OCI-LY7 (cell line): Measurements from ENCODE around the gene ANKRD2.

Experiments used
- EZH2phosphoT487 ChIP-seq: fragments of 200-600 bp; sonication (generic); IDR thresholded peaks from 2 replicates; pipeline ENCODE4 v1.6.1; 2018; ENCODE audit warnings: low read depth, borderline replicate concordance, mild to moderate bottlenecking, mixed run types, antibody characterized with exemption, low read length, moderate library complexity, mixed read lengths
- TF ChIP-seq, protein P1 (sequence below): fragments of 200-600 bp; sonication (generic); conservative IDR thresholded peaks from 2 replicates; pipeline ENCODE4 v1.5.1; 2014; ENCODE audit warnings: mild to moderate bottlenecking, antibody characterized with exemption, low read length, moderate library complexity, mixed read lengths

DNA sequence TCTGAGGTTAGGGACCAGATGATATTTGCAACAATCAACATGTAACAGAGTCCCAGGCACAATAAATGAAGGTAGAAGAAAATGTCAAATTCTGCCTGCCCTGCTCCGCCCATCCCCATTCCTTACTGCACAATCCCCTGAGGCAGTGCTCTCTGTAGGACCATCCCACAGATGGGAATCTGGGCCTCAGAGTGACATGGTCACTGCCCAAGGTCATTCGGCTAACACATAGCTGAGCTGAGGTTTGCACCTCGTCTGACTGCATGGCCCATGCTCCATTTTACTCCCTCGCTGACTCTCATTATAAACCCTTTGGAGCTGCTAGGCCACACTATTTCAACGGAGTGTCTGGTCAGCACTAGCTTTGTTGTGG, 12.8 kb downstream of the ANKRD2 start:
- TF ChIP-seq, protein P1, sequence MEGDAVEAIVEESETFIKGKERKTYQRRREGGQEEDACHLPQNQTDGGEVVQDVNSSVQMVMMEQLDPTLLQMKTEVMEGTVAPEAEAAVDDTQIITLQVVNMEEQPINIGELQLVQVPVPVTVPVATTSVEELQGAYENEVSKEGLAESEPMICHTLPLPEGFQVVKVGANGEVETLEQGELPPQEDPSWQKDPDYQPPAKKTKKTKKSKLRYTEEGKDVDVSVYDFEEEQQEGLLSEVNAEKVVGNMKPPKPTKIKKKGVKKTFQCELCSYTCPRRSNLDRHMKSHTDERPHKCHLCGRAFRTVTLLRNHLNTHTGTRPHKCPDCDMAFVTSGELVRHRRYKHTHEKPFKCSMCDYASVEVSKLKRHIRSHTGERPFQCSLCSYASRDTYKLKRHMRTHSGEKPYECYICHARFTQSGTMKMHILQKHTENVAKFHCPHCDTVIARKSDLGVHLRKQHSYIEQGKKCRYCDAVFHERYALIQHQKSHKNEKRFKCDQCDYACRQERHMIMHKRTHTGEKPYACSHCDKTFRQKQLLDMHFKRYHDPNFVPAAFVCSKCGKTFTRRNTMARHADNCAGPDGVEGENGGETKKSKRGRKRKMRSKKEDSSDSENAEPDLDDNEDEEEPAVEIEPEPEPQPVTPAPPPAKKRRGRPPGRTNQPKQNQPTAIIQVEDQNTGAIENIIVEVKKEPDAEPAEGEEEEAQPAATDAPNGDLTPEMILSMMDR: no peak
- no peak for TF ChIP-seq EZH2phosphoT487
